PC-3 (cell line): ENCODE results near the gene MMP23B. TPM values are rescaled to one million over a fixed set of nuclear protein-coding genes. Genes with fewer than 3 reads are reported as not detected.

Experiments used
- ATAC-seq: fragments of 200-7000 bp; cut with Tn5 transposase; 2 replicates; pipeline ENCODE4 v1.9.1; 2020; ENCODE audit warnings: mild to moderate bottlenecking, moderate library complexity
- BruUV-seq: library from RNA; stranded (reverse); fragments of 400-500 nt; replicated peaks from 2 replicates; lab custom pipeline; 2021; lab: Mats Ljungman, UMichigan
- CTCF ChIA-PET: fragments of 300-600 bp; sonication (Branson Sonifier 250); formaldehyde crosslinking; loops from one replicate; lab custom pipeline; 2022; ENCODE audit warnings: antibody characterized with exemption; lab: Charles Lee
- POLR2A ChIA-PET: fragments of 300-600 bp; sonication (Branson Sonifier 250); formaldehyde crosslinking; loops from one replicate; lab custom pipeline; 2022; ENCODE audit warnings: antibody characterized with exemption; ENCODE audit not compliant: unreplicated experiment; lab: Charles Lee
- DNase-seq: peaks from one replicate; pipeline ENCODE4 v3.0.0-alpha.2; 2015
- H2AFZ ChIP-seq: fragments of 300-600 bp; sonication (generic); 2 replicates; pipeline ENCODE4 v1.6.0; 2016; ENCODE audit warnings: antibody characterized with exemption, low read length
- H3F3A ChIP-seq: fragments of 300-600 bp; sonication (generic); one replicate; pipeline ENCODE4 v1.6.0; 2017; ENCODE audit warnings: antibody characterized with exemption, low read length, control low read depth, mild to moderate bottlenecking; ENCODE audit not compliant: unreplicated experiment
- H3K27ac ChIP-seq: fragments of 300-600 bp; sonication (generic); 2 replicates; pipeline ENCODE4 v1.5.1; 2016; ENCODE audit warnings: mild to moderate bottlenecking, low read length
- H3K27me3 ChIP-seq: fragments of 300-600 bp; sonication (generic); 2 replicates; pipeline ENCODE4 v1.6.1; 2016; ENCODE audit warnings: low read length, mixed read lengths
- H3K36me3 ChIP-seq: fragments of 300-600 bp; sonication (generic); 2 replicates; pipeline ENCODE4 v1.6.1; 2016; ENCODE audit warnings: low read depth, mixed run types, low read length, mixed read lengths
- H3K4me1 ChIP-seq: fragments of 300-600 bp; sonication (generic); 2 replicates; pipeline ENCODE4 v1.5.1; 2016; ENCODE audit warnings: low read length; ENCODE audit not compliant: insufficient read depth
- H3K4me2 ChIP-seq: fragments of 300-600 bp; sonication (generic); 2 replicates; pipeline ENCODE4 v1.6.0; 2016; ENCODE audit warnings: low read length
- H3K4me3 ChIP-seq: fragments of 300-600 bp; sonication (generic); 2 replicates; pipeline ENCODE4 v1.5.1; 2016; ENCODE audit warnings: mild to moderate bottlenecking, low read length, mixed read lengths
- H3K79me2 ChIP-seq: fragments of 300-600 bp; sonication (generic); 2 replicates; pipeline ENCODE4 v1.6.1; 2017; ENCODE audit warnings: low read length, mixed read lengths
- H3K9ac ChIP-seq: fragments of 300-600 bp; sonication (generic); 2 replicates; pipeline ENCODE4 v1.6.0; 2016; ENCODE audit warnings: mild to moderate bottlenecking, low read length
- H3K9me2 ChIP-seq: fragments of 300-600 bp; sonication (generic); replicated peaks from 2 replicates; pipeline ENCODE4 v1.6.1; 2016; ENCODE audit warnings: mixed run types, low read length, mixed read lengths
- H3K9me3 ChIP-seq: fragments of 300-600 bp; sonication (generic); 2 replicates; pipeline ENCODE4 v1.6.1; 2016; ENCODE audit warnings: low read length, mixed read lengths
- H4K20me1 ChIP-seq: fragments of 300-600 bp; sonication (generic); 2 replicates; pipeline ENCODE4 v1.6.1; 2016; ENCODE audit warnings: low read length, mixed read lengths
- EZH2 ChIP-seq: fragments of 300-600 bp; sonication (generic); IDR thresholded peaks from one replicate; pipeline ENCODE4 v1.6.1; 2017; ENCODE audit warnings: antibody characterized with exemption, mild to moderate bottlenecking, low read length; ENCODE audit not compliant: unreplicated experiment
- EZH2phosphoT487 ChIP-seq: fragments of 300-600 bp; sonication (generic); IDR thresholded peaks from 2 replicates; pipeline ENCODE4 v1.6.1; 2018; ENCODE audit warnings: mild to moderate bottlenecking, antibody characterized with exemption, low read length, borderline replicate concordance
- intact Hi-C: fragments of 100-400 bp; cut with micrococcal nuclease; formaldehyde crosslinking; loops from 2 replicates; pipeline ENCODE4 v1.9.0; 2023
- total RNA-seq: library from RNA; depleted of rRNA; stranded (reverse); fragments of >200 nt; gene quantifications from 2 replicates; pipeline ENCODE4 v1.2.3, GENCODE V29; 2014
- TF ChIP-seq, protein P1 (sequence below): fragments of 300-600 bp; sonication (generic); conservative IDR thresholded peaks from 2 replicates; pipeline ENCODE4 v1.5.1; 2017; ENCODE audit warnings: antibody characterized with exemption, low read depth, mild to moderate bottlenecking, low read length

The MMP23B gene
- total RNA-seq, 1 experiment from 2014 or later = 28.4 TPM

DNA sequence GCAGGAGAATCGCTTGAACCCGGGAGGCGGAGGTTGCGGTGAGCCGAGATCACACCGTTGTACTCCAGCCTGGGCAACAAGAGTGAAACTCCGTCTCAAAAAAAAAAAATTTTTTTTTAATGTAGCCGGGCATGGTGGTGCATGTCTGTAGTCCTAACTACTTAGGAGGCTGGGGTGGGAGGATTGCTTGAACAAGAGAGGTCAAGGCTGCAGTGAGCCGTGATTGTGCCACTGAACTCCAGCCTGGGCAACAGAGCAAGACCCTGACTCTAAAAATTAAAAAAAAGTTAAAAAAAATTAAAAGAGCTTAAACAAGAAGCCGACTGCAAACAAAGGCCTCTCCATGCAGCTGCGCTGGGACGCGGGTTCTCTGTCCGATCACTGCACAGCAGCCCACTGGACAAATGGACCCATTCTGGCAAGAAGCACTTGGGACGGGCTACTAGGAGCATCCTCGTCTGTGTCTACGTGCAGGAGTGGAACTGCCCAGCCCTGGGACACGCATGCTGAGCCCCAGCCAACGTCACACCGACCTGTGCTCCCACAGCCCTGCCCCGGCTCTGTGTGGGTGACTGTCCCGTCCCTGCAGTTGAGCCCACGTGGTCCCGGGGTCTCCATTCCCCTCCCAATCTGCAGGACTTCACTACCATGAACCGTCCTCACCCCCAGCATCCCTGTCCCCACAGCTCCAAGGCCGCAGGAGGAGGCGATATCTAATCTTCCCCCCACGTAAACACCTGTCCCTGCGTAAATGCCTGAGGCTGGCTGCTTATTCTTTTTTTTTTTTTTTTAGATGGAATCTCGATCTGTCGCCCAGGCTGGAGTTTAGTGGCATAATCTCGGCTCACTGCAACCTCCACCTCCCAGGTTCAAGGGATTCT, 48.3 kb downstream of the MMP23B start:
- Histone ChIP-seq H3K9ac (no peak overlapping the region), H2AFZ (no peak overlapping the region), H3F3A (no peaks in the 10 kb centered on the region), H3K9me2 (no peaks in the 10 kb centered on the region), H3K4me1 (no peaks in the 10 kb centered on the region), H3K4me3 (no peak overlapping the region), H3K4me2 (no peak overlapping the region), H3K9me3 (no peaks in the 10 kb centered on the region), H3K27ac (no peak overlapping the region), H3K79me2 (peaks cover 35% of the 10 kb centered on the region), H4K20me1 (no peaks in the 10 kb centered on the region), H3K27me3 (no peaks in the 10 kb centered on the region), H3K36me3 (peaks cover 6% of the 10 kb centered on the region; the same call in 1 of the 2 replicates)
- intact Hi-C loops = loop anchor here (10.0 kb wide), 1 partner anchor 225 kb away; no protein-coding TSS in a partner anchor
- ChIA-PET CTCF (no interaction called here), POLR2A (no interaction called here)
- ATAC-seq (no peak), DNase-seq (peak; percentile 1)
- BruUV-seq = no TSS peak
- TF ChIP-seq, protein P1, sequence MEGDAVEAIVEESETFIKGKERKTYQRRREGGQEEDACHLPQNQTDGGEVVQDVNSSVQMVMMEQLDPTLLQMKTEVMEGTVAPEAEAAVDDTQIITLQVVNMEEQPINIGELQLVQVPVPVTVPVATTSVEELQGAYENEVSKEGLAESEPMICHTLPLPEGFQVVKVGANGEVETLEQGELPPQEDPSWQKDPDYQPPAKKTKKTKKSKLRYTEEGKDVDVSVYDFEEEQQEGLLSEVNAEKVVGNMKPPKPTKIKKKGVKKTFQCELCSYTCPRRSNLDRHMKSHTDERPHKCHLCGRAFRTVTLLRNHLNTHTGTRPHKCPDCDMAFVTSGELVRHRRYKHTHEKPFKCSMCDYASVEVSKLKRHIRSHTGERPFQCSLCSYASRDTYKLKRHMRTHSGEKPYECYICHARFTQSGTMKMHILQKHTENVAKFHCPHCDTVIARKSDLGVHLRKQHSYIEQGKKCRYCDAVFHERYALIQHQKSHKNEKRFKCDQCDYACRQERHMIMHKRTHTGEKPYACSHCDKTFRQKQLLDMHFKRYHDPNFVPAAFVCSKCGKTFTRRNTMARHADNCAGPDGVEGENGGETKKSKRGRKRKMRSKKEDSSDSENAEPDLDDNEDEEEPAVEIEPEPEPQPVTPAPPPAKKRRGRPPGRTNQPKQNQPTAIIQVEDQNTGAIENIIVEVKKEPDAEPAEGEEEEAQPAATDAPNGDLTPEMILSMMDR = no peak
- TF ChIP-seq EZH2 (no peak), EZH2phosphoT487 (no peak)

DNA sequence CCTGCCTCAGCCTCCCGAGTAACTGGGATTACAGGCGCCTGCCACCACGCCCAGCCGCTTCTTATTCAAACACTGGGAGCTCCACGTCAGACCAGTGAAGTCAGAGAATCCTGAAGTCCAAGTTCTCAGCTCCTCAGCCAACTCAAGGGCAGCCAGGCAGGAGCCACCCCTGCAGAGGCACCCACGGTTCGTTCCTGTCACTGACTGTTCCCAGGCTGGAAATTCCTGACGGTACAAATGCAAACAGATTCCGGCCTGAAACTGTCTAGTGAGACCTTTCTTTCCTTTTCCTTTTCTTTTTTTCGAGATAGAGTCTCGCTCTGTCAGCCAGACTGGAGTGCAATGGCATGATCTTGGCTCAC, 48.9 kb downstream of the MMP23B start:
- ChIA-PET CTCF (no interaction called here), POLR2A (no interaction called here)
- DNase-seq (peak; percentile 1), ATAC-seq (no peak)
- TF ChIP-seq, protein P1 = no peak
- TF ChIP-seq EZH2 (no peak), EZH2phosphoT487 (no peak)
- no peaks in the 10 kb centered on the region for H3K9me2 ChIP-seq
- H3K9ac ChIP-seq = no peak overlapping the region
- H3F3A ChIP-seq = no peaks in the 10 kb centered on the region
- no peaks in the 10 kb centered on the region for H3K4me1 ChIP-seq
- H3K27me3 ChIP-seq = no peaks in the 10 kb centered on the region
- H2AFZ ChIP-seq = no peak overlapping the region
- no TSS peak for BruUV-seq
- no peak overlapping the region for H3K27ac ChIP-seq
- no peak overlapping the region for H3K4me3 ChIP-seq
- H3K36me3 ChIP-seq = peaks cover 6% of the 10 kb centered on the region; the same call in 1 of the 2 replicates
- no peaks in the 10 kb centered on the region for H3K9me3 ChIP-seq
- no peak overlapping the region for H3K4me2 ChIP-seq
- intact Hi-C loops = loop anchor here (10.0 kb wide), 1 partner anchor 224 kb away; no protein-coding TSS in a partner anchor
- H3K79me2 ChIP-seq = peaks cover 40% of the 10 kb centered on the region
- no peaks in the 10 kb centered on the region for H4K20me1 ChIP-seq
